Endothelial cell of umbilical vein (primary cell): ENCODE data around the gene KCTD16. TPM values are rescaled to one million over a fixed set of nuclear protein-coding genes. Genes with fewer than 3 reads are reported as not detected.

Experiments used
- BruUV-seq: library from RNA; stranded (reverse); fragments of 400-500 nt; replicated peaks from 2 replicates; lab custom pipeline; 2021; lab: Mats Ljungman, UMichigan
- CTCF ChIA-PET: fragments of 300-600, 350-600 bp; sonication (Branson Sonifier 250); formaldehyde crosslinking; loops from one replicate; lab custom pipeline; 2021; ENCODE audit warnings: antibody characterized with exemption, inconsistent platforms; lab: Charles Lee
- POLR2A ChIA-PET: fragments of 300-600, 350-600 bp; sonication (Branson Sonifier 250); formaldehyde crosslinking; loops from one replicate; lab custom pipeline; 2021; ENCODE audit warnings: antibody characterized with exemption, inconsistent platforms; lab: Charles Lee
- DNase-seq: peaks from one replicate; pipeline ENCODE4 v3.0.0-alpha.2; 2011; ENCODE audit warnings: low read depth, low spot score
- FAIRE-seq: peaks from 2 replicates; lab custom pipeline; 2011; peaks lifted over from hg19 to GRCh38; lab: Jason Lieb, UNC
- H2AFZ ChIP-seq: 2 replicates; pipeline ENCODE4 v1.6.0; 2012; ENCODE audit warnings: low read depth, low read length, control low read depth, inconsistent platforms
- H3K27ac ChIP-seq: 2 replicates; pipeline ENCODE4 v1.5.1; 2011; ENCODE audit warnings: low read depth, mild to moderate bottlenecking, control low read depth, low read length, moderate library complexity; ENCODE audit not compliant: insufficient read depth
- H3K27me3 ChIP-seq, 2 experiments: 2 replicates each; pipeline versions ENCODE4 v1.6.0 to v1.6.1; 2011; ENCODE audit warnings: low read length in 2 of 2, mixed read lengths in 1 of 2; ENCODE audit not compliant: control insufficient read depth in 2 of 2, insufficient read depth in 2 of 2
- H3K36me3 ChIP-seq, 2 experiments: 2 replicates in 1 of 2; 3 replicates in 1 of 2; pipeline ENCODE4 v1.5.1; 2011; ENCODE audit warnings: low read length in 2 of 2, mild to moderate bottlenecking in 1 of 2, moderate library complexity in 1 of 2; ENCODE audit not compliant: control insufficient read depth in 2 of 2, insufficient read depth in 2 of 2; ENCODE audit errors: extremely low read depth in 1 of 2
- H3K4me1 ChIP-seq: 3 replicates; pipeline ENCODE4 v1.5.1; 2011; ENCODE audit warnings: mild to moderate bottlenecking, low read length; ENCODE audit not compliant: control insufficient read depth, insufficient read depth; ENCODE audit errors: extremely low read depth
- H3K4me2 ChIP-seq: 2 replicates; pipeline ENCODE4 v1.6.1; 2011; ENCODE audit warnings: low read length, control low read depth, mixed read lengths; ENCODE audit not compliant: insufficient read depth
- H3K4me3 ChIP-seq, 3 experiments: fragments of 200-600 bp in 1 of 3; sonication (generic), shearing (Covaris generic) in 1 of 3; replicated peaks in 1 of 3; 2 replicates each; pipeline ENCODE4 v1.5.1; 2011 to 2016; ENCODE audit warnings: control low read depth in 3 of 3, low read length in 3 of 3, mild to moderate bottlenecking in 2 of 3, inconsistent platforms in 1 of 3, low read depth in 1 of 3, moderate library complexity in 1 of 3; ENCODE audit not compliant: insufficient read depth in 1 of 3
- H3K79me2 ChIP-seq: 2 replicates; pipeline ENCODE4 v1.6.0; 2012; ENCODE audit warnings: low read length, inconsistent platforms; ENCODE audit not compliant: control insufficient read depth, insufficient read depth
- H3K9ac ChIP-seq: replicated peaks from 2 replicates; pipeline ENCODE3; 2011; ENCODE audit warnings: low read length, control low read depth; ENCODE audit not compliant: insufficient read depth; ENCODE audit errors: extremely low read depth
- H3K9me1 ChIP-seq: replicated peaks from 3 replicates; pipeline ENCODE4 v1.6.0; 2011; ENCODE audit warnings: mild to moderate bottlenecking, low read length; ENCODE audit not compliant: control insufficient read depth, insufficient read depth; ENCODE audit errors: extremely low read depth
- H3K9me3 ChIP-seq: replicated peaks from 2 replicates; pipeline ENCODE4 v1.5.1; 2012; ENCODE audit warnings: low read length, inconsistent platforms; ENCODE audit not compliant: control insufficient read depth, insufficient read depth
- H4K20me1 ChIP-seq: replicated peaks from 2 replicates; pipeline ENCODE3; 2011; ENCODE audit warnings: mild to moderate bottlenecking, low read length; ENCODE audit not compliant: control insufficient read depth, insufficient read depth; ENCODE audit errors: extremely low read depth
- EZH2 ChIP-seq: IDR thresholded peaks from 2 replicates; pipeline ENCODE4 v1.6.1; 2012; ENCODE audit warnings: borderline replicate concordance, low read depth, mild to moderate bottlenecking, moderate library complexity, low read length, inconsistent platforms; ENCODE audit not compliant: severe bottlenecking
- FOS ChIP-seq: IDR thresholded peaks from 2 replicates; pipeline ENCODE4 v1.6.1; 2011; ENCODE audit warnings: mild to moderate bottlenecking, low read length, moderate library complexity, borderline replicate concordance; ENCODE audit not compliant: insufficient read depth
- GATA2 ChIP-seq: IDR thresholded peaks from 2 replicates; pipeline ENCODE4 v1.7.0; 2011; ENCODE audit warnings: low read depth, mild to moderate bottlenecking, moderate library complexity, mixed read lengths, low read length; ENCODE audit not compliant: insufficient read length, insufficient read depth
- JUN ChIP-seq: IDR thresholded peaks from 2 replicates; pipeline ENCODE4 v1.6.1; 2011; ENCODE audit warnings: borderline replicate concordance, low read depth; ENCODE audit not compliant: insufficient read length, insufficient read depth
- MAX ChIP-seq: IDR thresholded peaks from 2 replicates; pipeline ENCODE4 v1.6.1; 2011; ENCODE audit not compliant: insufficient read depth, insufficient read length
- MYC ChIP-seq: IDR thresholded peaks from one replicate; pipeline ENCODE4 v1.6.1; 2011; ENCODE audit warnings: mild to moderate bottlenecking, low read depth, low read length
- POLR2A ChIP-seq: IDR thresholded peaks from 2 replicates; pipeline ENCODE4 v1.6.1; 2012; ENCODE audit warnings: low read depth, mild to moderate bottlenecking, control low read depth, low read length
- POLR2AphosphoS5 ChIP-seq: IDR thresholded peaks from 2 replicates; pipeline ENCODE4 v1.6.1; 2012; ENCODE audit warnings: low read depth, mild to moderate bottlenecking, control low read depth, low read length, moderate library complexity; ENCODE audit not compliant: insufficient read depth
- dilution Hi-C: fragments of 300-500 bp; cut with MboI; formaldehyde crosslinking; loops from one replicate; pipeline ENCODE4 v1.15.0; 2019; ENCODE audit warnings: low sequenced_read_pairs; ENCODE audit not compliant: extremely low pct_ligation_motif_present
- intact Hi-C: fragments of 100-400 bp; cut with micrococcal nuclease; formaldehyde crosslinking; loops from one replicate; pipeline ENCODE4 v1.10.0; 2022
- polyA plus RNA-seq, 4 experiments: library from polyadenylated mRNA; depleted of rRNA in 3 of 4; stranded (reverse) in 3 of 4; unstranded in 1 of 4; fragments of >200 nt; gene quantifications; 2 replicates each; pipeline versions ENCODE4 v1.2.1 to v1.2.3, GENCODE V29; 2011 to 2012; ENCODE audit warnings: missing spikeins in 1 of 4
- total RNA-seq: library from RNA; stranded (reverse); gene quantifications from 2 replicates; pipeline ENCODE4 v1.2.3, GENCODE V29; 2021
- TF ChIP-seq, protein P1 (sequence below), 2 donors: IDR thresholded peaks; 1 replicate in 1 of 2; 2 replicates in 1 of 2; pipeline ENCODE4 v1.5.1; 2011; ENCODE audit warnings: low read length in 2 of 2, mild to moderate bottlenecking in 2 of 2, moderate library complexity in 2 of 2, control low read depth in 1 of 2, inconsistent platforms in 1 of 2, low read depth in 1 of 2; ENCODE audit not compliant: insufficient read depth in 1 of 2; ENCODE audit errors: extremely low read depth in 1 of 2

KCTD16 gene
- total and polyA plus RNA-seq, 2 donors (not counting 3 experiments of a cell fraction or from before 2014, with no cell fraction given), result 0.21 to 0.49 TPM

DNA sequence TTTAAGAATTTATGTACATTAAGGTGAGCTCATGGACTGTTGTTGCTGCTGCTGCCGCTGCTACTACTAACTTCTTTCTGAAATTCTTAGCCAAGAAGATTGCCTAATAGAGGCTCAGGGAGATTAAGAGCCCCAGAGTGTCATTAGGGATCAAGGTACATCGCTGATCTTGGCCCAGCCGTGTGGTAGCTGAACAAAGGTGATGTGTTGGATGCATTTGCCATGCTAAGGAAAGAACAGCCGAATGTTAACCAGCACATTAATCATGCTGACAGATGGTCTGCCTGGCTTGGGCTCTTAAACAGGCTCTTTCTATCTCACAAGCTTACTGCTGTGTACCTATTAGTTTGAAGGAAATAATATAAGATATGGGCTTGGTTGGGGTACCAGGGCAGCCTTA lies 137.1 kb downstream of the KCTD16 start:
- Histone ChIP-seq H3K27ac (no peak overlapping the region), H3K9me3 (no peaks in the 10 kb centered on the region), H3K79me2 (no peaks in the 10 kb centered on the region), H3K27me3 (no peaks in the 10 kb centered on the region), H2AFZ (no peak overlapping the region), H3K9me1 (no peaks in the 10 kb centered on the region), H3K4me3 (no peak overlapping the region), H3K9ac (no peak overlapping the region), H3K4me2 (no peak overlapping the region), H3K4me1 (no peaks in the 10 kb centered on the region), H3K36me3 (no peaks in the 10 kb centered on the region), H4K20me1 (no peaks in the 10 kb centered on the region)
- FAIRE-seq (no peak), DNase-seq (no peak)
- no TSS peak for BruUV-seq
- dilution Hi-C loops, result no loop called here
- CTCF ChIA-PET, result no interaction called here
- POLR2A ChIA-PET, result no interaction called here
- intact Hi-C loops, result no loop called here
- TF ChIP-seq, protein P1, sequence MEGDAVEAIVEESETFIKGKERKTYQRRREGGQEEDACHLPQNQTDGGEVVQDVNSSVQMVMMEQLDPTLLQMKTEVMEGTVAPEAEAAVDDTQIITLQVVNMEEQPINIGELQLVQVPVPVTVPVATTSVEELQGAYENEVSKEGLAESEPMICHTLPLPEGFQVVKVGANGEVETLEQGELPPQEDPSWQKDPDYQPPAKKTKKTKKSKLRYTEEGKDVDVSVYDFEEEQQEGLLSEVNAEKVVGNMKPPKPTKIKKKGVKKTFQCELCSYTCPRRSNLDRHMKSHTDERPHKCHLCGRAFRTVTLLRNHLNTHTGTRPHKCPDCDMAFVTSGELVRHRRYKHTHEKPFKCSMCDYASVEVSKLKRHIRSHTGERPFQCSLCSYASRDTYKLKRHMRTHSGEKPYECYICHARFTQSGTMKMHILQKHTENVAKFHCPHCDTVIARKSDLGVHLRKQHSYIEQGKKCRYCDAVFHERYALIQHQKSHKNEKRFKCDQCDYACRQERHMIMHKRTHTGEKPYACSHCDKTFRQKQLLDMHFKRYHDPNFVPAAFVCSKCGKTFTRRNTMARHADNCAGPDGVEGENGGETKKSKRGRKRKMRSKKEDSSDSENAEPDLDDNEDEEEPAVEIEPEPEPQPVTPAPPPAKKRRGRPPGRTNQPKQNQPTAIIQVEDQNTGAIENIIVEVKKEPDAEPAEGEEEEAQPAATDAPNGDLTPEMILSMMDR (IDR thresholded peaks at IDR 0.05; ENCODE audit: extremely low read depth in 1 of 2, insufficient read depth in 1 of 2, low read depth in 1 of 2, low read length in 2 of 2), result no peak
- TF ChIP-seq FOS, result no peak
- no peak for TF ChIP-seq POLR2AphosphoS5
- no peak for TF ChIP-seq MAX
- no peak for TF ChIP-seq MYC
- TF ChIP-seq EZH2, result no peak
- TF ChIP-seq JUN, result no peak
- no peak for TF ChIP-seq GATA2
- no peak for TF ChIP-seq POLR2A
